ENCODE data around the gene STK32A. TPM values are rescaled to one million over a fixed set of nuclear protein-coding genes. Genes with fewer than 3 reads are reported as not detected.
A peak's percentile ranks its signal among the peaks of the same experiment; 100 is the strongest.

Gene STK32A
- total RNA-seq, 1 experiment from 2014 or later: 1.2 TPM

- TF ChIP-seq ZNF274 (IDR thresholded peaks at IDR 0.05; ENCODE audit: low read depth, low read length) (no peak), CBX3 (IDR thresholded peaks at IDR 0.05; ENCODE audit: low read depth) (no peak), SRF (IDR thresholded peaks at IDR 0.05; ENCODE audit: low read depth) (no peak), CEBPB (IDR thresholded peaks at IDR 0.05; ENCODE audit: low read depth) (no peak)
Observed at GRCh38 chr5:147381555-147381954, 146.7 kb downstream of the STK32A start (continued).

DNA sequence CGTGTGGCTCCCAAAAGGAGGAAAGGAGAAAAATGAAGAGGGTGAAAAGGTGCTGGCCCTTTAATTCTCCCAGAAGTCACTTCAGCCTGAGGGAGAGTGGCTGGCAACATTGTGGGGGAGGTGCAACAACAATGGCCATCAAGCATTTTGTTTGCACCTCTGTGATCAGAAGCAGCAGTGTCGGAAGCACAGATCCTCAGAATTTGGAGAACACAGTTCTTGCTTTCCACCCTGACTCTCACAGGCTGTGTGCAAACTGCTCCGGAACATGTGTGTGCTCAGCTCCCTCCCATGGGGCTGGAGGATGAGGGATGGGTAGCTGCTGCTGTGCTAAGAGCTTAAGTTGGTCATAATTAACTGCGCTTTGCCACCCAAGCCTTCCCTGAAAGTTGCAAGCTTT is 147.9 kb downstream of the STK32A start:
- RAD21 ChIA-PET (ENCODE audit: low non-redundant PET in 1 of 2, low total read pairs in 2 of 2, uncharacterized antibody in 2 of 2, unreplicated experiment in 2 of 2): no interaction called here
- ATAC-seq: peak; percentile 65
- CTCF ChIA-PET: interaction anchor here (1.4 to 1.6 kb wide), 2 partner anchors 13 to 194 kb away, joined by 4 to 5 read pairs; no protein-coding TSS in a partner anchor

GRCh38 chr5:147384346-147385193 is 149.7 kb downstream of the STK32A start:
- BruUV-seq (replicated peaks): no TSS peak
- CTCF ChIA-PET: interaction anchor here (1.0 to 1.6 kb wide), 2 partner anchors 196 to 851 kb away, joined by 3 to 5 read pairs; no protein-coding TSS in a partner anchor
- ATAC-seq (no peak), DNase-seq (ENCODE audit: low read depth, low spot score) (no peak)
- TF ChIP-seq SP1 (IDR thresholded peaks at IDR 0.05; ENCODE audit: low read depth) (no peak), ZBTB33 (IDR thresholded peaks at IDR 0.05; ENCODE audit: extremely low read depth, insufficient replicate concordance, low read length) (no peak), YY1 (IDR thresholded peaks at IDR 0.05; ENCODE audit: extremely low read depth, insufficient replicate concordance, low read depth, low read length) (no peak), JUND (IDR thresholded peaks at IDR 0.05) (no peak), ELF1 (IDR thresholded peaks at IDR 0.05; ENCODE audit: borderline replicate concordance, low read depth) (no peak), POLR2AphosphoS5 (IDR thresholded peaks at IDR 0.05; ENCODE audit: low read depth, low read length) (no peak), EGR1 (IDR thresholded peaks at IDR 0.05; ENCODE audit: low read depth) (no peak), ZNF274 (IDR thresholded peaks at IDR 0.05; ENCODE audit: low read depth, low read length) (no peak), SIN3A (IDR thresholded peaks at IDR 0.05; ENCODE audit: low read depth) (no peak)
- H3K36me3 ChIP-seq (ENCODE audit: control insufficient read depth in 1 of 2, insufficient read depth in 2 of 2, low read length in 2 of 2): no peaks in the 10 kb centered on the region
- H3K4me1 ChIP-seq (ENCODE audit: control insufficient read depth in 1 of 2, insufficient read depth in 2 of 2, low read length in 2 of 2): peaks cover 0 to 10% of the 10 kb centered on the region in 2 experiments; a peak in 3 of 4 replicates
- no peaks in the 10 kb centered on the region for H3K9me2 ChIP-seq (ENCODE audit: insufficient read depth)
- H3K9ac ChIP-seq (ENCODE audit: low read length): no peak overlapping the region
- H3K4me2 ChIP-seq (ENCODE audit: low read length): no peak overlapping the region
- no peaks in the 10 kb centered on the region for H3K79me2 ChIP-seq (ENCODE audit: insufficient read depth, low read length)
- no peak overlapping the region for H3K4me3 ChIP-seq (replicated peaks in 1 of 2; ENCODE audit: low read depth in 1 of 2, low read length in 2 of 2)
- H3K27me3 ChIP-seq (ENCODE audit: insufficient read depth, low read length): no peaks in the 10 kb centered on the region
- H2AFZ ChIP-seq (ENCODE audit: low read depth, low read length, poor library complexity, severe bottlenecking): no peak overlapping the region
- H3K9me3 ChIP-seq (ENCODE audit: control insufficient read depth in 1 of 2, insufficient read depth in 1 of 2, low read depth in 1 of 2, low read length in 2 of 2): no peaks in the 10 kb centered on the region
- no peak overlapping the region for H3K27ac ChIP-seq (ENCODE audit: low read depth, low read length)
- RAD21 ChIA-PET (ENCODE audit: low non-redundant PET in 1 of 2, low total read pairs in 2 of 2, uncharacterized antibody in 2 of 2, unreplicated experiment in 2 of 2): no interaction called here
- POLR2A ChIA-PET: no interaction called here
- intact Hi-C loops (cut with micrococcal nuclease): no loop called here
- no peaks in the 10 kb centered on the region for H4K20me1 ChIP-seq (ENCODE audit: insufficient read depth)

More for the DNA sequence above, 147.9 kb downstream of the STK32A start:
- Histone ChIP-seq H3K79me2 (ENCODE audit: insufficient read depth, low read length) (no peaks in the 10 kb centered on the region), H3K4me2 (ENCODE audit: low read length) (peak overlapping the region; percentile 44), H3K4me1 (ENCODE audit: control insufficient read depth in 1 of 2, insufficient read depth in 2 of 2, low read length in 2 of 2) (peaks cover 0 to 6% of the 10 kb centered on the region in 2 experiments; a peak in 3 of 4 replicates), H2AFZ (ENCODE audit: low read depth, low read length, poor library complexity, severe bottlenecking) (peak overlapping the region; percentile 57), H3K36me3 (ENCODE audit: control insufficient read depth in 1 of 2, insufficient read depth in 2 of 2, low read length in 2 of 2) (no peaks in the 10 kb centered on the region), H4K20me1 (ENCODE audit: insufficient read depth) (no peaks in the 10 kb centered on the region), H3K9me3 (ENCODE audit: control insufficient read depth in 1 of 2, insufficient read depth in 1 of 2, low read depth in 1 of 2, low read length in 2 of 2) (no peaks in the 10 kb centered on the region), H3K4me3 (replicated peaks in 1 of 2; ENCODE audit: low read depth in 1 of 2, low read length in 2 of 2) (peak overlapping the region; percentile 16 to 25; a peak in 2 of 4 replicates), H3K27ac (ENCODE audit: low read depth, low read length) (no peak overlapping the region; the same call in 1 of the 2 replicates), H3K27me3 (ENCODE audit: insufficient read depth, low read length) (no peaks in the 10 kb centered on the region), H3K9ac (ENCODE audit: low read length) (no peak overlapping the region), H3K9me2 (ENCODE audit: insufficient read depth) (no peaks in the 10 kb centered on the region)
- TF ChIP-seq SIN3A (IDR thresholded peaks at IDR 0.05; ENCODE audit: low read depth) (no peak), ZNF274 (IDR thresholded peaks at IDR 0.05; ENCODE audit: low read depth, low read length) (no peak), POLR2AphosphoS5 (IDR thresholded peaks at IDR 0.05; ENCODE audit: low read depth, low read length) (peak; percentile 41; the same call in 1 of the 2 replicates)
- intact Hi-C loops (cut with micrococcal nuclease): no loop called here
- BruUV-seq (replicated peaks): no TSS peak
- no peak for DNase-seq (ENCODE audit: low read depth, low spot score)
- POLR2A ChIA-PET: no interaction called here
